Fibroblast of gingiva (primary cell): Measurements from ENCODE around the gene ACSL1.

ENCODE experiments used
- DNase-seq: peaks from one replicate; pipeline ENCODE4 v3.0.0-alpha.2; 2011; ENCODE audit warnings: low read depth

Gene ACSL1, protein sequence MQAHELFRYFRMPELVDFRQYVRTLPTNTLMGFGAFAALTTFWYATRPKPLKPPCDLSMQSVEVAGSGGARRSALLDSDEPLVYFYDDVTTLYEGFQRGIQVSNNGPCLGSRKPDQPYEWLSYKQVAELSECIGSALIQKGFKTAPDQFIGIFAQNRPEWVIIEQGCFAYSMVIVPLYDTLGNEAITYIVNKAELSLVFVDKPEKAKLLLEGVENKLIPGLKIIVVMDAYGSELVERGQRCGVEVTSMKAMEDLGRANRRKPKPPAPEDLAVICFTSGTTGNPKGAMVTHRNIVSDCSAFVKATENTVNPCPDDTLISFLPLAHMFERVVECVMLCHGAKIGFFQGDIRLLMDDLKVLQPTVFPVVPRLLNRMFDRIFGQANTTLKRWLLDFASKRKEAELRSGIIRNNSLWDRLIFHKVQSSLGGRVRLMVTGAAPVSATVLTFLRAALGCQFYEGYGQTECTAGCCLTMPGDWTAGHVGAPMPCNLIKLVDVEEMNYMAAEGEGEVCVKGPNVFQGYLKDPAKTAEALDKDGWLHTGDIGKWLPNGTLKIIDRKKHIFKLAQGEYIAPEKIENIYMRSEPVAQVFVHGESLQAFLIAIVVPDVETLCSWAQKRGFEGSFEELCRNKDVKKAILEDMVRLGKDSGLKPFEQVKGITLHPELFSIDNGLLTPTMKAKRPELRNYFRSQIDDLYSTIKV

DNA sequence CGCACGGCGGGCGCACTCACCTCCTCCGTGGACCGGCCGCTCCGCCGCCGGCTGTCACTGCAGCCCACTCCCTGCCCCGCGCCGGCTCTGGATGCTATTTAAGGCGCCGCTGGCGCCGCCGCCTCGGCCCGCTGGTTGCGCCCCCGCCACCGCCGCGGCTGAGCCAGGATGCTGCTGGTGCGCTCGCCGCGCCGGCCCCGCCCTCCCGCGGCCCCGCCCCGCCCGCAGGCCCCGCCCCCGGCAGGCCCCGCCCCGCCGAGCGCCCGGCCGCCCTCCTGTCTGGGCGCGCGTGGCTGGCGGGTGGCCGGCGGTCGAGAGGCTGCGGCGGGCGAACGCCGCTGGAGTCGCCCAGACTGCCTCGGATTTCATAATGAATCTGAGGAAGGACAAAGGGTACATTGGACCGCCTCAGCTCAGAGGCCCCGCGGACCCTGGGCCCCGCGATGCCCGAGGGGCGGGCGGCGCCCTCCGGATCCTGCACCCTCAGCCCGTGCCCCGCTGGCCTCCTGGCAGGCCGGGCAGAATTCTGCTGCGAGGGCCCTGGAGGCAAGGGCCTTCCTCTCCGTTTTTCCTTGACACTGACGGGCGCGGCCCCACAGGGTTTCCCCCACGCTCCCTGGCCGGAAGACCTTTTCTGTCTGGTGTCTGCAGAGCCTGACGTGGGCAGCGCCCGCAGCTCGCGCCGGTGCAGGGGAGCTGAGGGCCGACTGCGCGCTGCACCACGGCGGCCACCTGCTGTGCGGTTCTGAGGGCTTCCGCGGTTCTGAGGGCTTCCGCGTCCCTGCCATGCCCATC, at the start of gene ACSL1:
ACSL1 (minus strand) TSS at position 73 of the 795 bp plus-strand sequence. CDS start 22,454 bp downstream, outside the sequence.
- peak; percentile 69 for DNase-seq

DNA sequence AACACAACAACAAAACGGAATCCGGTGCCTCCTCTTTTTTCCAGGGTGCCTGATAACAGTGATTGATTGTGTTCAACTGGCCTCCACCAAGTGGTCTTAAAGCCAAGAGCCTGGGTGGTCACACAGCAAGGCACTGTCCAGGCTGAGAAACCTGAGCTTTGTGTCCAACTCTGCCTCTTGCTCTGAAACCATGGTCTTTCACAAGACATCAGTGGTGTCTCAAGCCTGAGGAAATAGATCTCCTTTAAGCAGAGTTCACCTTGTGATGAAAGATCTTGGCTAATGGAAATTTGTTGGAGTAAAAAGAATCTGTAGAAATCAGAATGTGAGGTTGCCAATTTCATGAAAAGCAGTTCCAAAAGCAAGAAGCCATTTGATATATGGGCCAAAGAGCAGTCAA, 47.3 kb upstream of the ACSL1 start:
- no peak for DNase-seq

DNA sequence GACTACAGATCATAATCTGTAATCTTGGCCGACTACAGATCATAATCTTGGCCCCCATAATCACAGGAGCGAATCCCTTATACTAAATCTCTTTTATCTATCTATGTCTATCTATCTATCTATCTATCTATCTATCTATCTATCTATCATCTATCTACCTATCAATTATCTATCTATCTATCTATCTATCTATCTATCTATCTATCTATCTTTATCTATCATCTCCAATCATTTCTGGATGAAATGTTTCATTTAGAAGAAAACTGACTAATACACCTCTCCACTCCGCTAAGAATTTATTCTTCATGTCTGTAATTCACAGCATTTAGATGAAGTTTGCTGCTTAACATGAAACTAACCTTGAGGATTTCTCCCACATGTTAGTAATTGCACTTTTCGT, 45.0 kb upstream of the ACSL1 start:
- DNase-seq = no peak

DNA sequence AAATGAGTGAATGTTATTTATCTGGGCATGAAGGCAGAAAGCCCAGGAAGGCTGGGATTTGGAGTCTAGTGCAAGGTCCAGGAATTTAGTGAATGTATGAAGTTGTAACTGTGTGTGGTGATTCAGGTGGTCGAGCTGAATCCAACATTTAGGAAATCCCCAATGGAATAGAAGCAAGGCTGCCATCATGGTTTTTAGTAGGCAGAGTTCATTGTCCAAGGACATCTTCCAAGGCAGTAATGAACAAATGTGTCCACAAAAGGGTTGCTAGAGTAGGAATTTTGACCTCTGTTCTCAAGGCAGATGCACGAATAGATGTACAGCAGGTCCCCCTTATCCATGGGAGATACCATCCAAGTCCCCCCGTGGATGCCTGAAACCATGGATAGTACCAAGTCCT, 42.9 kb upstream of the ACSL1 start:
- DNase-seq = no peak

DNA sequence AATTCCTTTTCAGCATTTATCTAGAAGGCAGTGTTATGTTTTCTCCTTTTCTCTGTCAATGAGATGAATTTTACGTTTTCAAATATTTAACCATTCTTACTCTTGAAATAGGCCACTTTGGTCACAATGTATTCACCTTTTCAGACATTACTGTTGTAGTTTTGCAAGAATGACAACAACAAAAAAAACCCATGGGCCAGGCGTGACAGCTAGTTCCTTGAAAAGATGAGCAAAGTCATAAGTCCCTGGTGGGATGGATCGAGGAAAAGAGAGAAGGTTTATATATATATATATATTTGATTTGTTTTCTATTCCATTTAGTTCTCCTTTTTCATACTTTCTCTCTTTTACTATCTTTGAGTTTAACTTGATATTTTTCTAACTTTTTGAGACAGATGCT, 38.1 kb upstream of the ACSL1 start:
- DNase-seq = no peak

DNA sequence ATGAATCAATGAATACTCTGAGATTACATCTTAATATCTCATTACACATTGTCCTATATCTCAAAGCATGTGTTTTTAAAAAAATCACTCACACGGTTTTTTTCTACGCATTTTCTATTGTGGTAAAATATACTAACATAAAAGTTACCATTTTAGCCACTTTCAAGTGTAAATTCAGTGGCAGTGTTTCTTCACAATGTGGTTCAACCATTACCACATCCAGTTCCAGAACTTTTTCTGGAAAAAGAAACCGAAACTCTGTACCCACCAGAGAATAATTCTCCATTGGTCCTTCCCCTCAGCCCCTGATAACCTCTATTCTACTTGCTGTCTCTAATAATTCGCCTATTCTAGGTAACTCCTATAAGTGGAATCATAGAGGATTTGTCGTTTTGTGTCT, 35.3 kb upstream of the ACSL1 start:
- DNase-seq = no peak

DNA sequence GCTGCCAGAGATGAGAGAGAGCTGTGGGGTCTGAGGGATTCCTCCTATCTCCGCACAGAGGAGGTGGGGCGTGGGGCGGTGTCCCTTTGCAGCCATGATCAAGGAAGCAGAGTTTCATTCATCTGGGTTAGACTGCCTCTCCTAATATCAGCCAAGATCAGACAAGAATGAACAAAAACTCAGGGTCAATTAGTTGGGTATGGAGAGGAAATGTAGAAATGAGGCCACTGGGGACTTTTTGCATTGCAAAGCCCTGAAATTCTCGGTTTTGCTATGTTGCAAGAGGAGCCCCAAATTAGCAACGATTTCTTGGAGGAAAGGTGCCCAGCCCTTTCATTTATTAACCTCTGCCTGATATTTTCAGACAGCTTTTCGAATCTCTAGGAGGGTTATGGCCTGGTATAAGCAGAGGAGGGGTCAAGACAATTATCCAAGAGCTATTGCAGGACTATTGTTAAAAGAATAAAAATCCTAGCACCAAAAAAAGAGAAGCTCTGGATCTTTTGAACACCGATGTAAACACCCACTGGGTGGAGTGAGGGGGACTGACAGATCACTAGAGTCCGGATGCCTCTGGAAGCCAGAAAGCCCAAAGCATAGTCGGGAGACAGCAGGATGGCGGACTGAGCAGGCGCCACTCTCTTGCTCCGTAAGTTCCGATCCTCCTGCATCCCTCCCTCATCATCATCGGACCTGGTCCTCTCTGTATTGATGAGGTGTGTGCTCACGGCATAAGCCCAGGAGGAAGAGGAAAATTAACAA, 34.4 kb upstream of the ACSL1 start:
- DNase-seq = peak; percentile 23

DNA sequence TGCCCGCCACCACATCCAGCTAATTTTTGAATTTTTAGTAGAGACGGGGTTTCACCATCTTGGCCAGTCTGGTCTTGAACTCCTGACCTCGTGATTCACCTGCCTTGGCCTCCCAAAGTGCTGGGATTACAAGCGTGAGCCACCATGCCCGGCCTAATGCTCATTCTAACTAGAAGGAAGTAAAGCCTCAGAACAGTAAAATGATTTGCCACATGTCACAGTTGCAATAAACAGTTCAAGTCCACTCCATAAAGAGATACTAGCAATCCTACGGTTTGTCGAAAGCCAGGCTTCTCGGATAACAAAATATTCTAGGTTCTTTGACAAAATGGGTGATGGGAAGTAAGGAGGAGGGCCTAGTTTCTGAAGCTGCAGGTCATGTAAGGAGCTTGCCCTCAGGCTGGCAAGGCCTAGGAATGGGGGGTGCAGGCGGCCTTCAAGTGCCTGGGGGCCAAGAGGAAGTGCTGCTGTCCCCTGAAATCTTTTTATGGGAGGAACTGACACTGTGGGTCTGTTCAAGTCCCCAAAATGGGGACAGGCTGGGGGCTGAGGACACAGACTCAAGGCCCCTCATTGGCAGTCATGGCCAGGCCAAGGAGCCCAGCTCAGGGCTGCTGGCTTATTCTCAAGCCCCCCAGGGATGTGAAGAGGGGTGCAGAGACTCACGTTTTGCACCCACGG, 31.8 kb upstream of the ACSL1 start:
- no peak for DNase-seq

DNA sequence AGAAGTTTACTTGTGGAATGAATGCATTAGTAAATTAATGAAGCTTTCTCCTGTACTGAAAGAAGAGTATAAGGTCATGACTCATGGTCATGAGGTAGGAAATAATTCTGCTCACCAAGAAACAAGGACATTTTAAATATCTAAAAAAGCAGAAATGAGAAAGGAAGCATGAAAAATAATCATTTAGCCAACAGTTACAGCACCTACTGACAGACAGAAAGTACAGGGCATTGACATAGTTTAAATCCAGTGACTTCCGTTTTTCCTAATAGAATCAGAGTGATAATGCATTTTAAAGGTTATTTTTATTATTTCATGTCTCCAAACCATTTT, 30.5 kb upstream of the ACSL1 start:
- DNase-seq = no peak

DNA sequence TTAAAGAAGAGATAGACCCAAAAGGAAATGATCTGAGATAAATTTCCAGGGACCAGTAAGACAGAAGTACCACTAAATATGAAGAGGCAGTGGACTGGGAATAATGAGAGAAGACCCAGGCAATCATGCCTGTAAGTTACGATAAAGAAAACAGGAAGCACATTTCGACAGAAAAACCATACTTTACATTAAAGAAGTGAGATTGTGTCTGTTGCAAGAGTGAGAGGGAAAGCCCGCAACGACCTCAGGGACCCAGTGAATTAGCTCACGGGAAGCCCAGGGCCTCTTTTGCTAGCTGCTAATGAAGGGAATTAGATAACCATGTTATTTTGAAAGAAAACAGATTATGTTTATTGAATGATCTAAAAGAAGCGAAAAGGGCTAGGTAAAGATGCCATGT, 28.9 kb upstream of the ACSL1 start:
- DNase-seq = no peak

DNA sequence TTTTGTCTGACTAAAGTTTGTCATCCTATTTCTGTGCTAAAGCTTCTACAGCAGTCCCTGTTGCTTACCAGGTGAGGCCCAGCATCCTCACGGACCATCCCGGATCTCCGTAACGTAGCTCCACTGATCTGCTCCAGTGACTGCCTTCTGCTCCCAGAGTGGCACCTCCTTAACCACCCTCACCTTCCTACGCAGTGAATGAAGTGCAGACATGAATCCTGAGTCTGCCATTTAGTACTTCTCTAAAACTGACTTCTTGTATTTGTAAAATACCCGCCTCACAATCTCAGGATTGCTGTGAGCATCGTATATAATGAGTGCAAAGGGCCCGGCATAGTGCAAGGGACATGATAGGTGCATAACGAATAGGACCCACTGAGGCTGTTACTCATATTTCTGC, 27.7 kb upstream of the ACSL1 start:
- no peak for DNase-seq

DNA sequence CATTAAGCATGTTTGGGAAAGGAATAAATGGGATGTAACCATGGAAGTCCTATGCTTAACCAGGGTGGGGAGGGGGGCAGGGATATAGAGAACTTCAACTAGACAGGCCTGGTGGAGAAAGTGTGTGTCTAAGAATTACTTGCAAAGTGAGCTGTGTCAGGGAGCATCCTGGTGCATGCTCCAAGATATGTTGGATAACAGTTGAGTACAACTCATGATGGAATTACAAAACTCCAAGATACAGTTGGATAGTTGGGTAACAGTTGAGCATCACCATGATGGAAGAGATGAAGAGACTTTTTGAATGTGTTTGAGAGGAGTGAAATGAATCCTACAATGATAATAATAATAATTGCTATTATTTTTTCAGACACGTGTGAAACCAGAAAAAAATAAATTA, 26.1 kb upstream of the ACSL1 start:
- no peak for DNase-seq

DNA sequence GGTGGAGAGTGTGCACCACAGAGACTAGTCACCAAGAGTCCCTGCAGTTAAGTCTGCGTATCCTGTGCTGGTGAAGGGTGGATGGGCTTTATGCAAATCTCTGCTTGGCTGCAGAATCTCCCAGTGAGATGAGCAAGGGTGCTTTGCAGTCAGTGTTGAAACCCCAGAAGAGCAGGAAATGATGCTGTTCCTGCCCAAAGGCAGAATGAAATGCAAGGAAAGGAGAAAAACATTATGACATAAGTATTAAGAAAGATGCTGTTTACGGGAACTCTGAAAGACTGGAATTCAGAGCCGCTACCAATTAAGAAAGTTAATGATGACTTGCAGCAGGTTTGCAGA, 25.4 kb upstream of the ACSL1 start:
- DNase-seq = no peak

DNA sequence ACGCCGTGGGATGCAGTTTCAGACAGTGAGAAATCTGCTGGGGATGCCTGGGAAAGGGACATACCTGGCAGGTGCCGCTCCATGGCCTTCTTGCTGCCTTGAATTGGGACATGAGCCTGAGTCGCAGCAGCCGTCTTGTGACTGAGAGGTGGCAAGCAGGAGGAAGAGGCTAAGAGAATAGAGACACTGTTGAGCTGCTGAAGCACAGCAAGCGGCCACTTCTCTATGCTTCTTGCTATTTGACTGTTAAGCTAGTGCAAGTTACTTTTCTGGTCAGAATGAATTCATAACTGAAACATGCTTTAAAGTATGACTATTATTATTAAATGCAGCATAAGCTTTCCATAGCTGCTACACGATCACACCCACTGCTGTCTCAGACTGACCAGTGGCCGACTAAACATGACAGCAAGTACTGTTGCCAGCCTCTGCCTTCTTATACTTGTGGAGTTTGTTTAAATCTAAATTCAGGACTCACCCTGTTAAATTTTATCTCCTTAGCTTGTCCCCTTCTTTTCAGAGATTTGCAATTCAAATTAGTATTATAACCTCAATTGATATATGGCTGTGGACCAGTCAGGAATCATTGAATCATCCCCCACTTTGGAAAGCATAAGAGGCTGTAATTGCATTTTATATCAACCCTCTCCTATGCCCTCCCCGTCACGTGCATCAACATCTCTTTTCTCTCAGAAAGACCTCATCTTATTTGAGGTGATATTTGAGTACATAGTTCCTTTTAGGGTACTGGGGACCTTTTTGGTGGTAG, 24.8 kb upstream of the ACSL1 start:
- no peak for DNase-seq

DNA sequence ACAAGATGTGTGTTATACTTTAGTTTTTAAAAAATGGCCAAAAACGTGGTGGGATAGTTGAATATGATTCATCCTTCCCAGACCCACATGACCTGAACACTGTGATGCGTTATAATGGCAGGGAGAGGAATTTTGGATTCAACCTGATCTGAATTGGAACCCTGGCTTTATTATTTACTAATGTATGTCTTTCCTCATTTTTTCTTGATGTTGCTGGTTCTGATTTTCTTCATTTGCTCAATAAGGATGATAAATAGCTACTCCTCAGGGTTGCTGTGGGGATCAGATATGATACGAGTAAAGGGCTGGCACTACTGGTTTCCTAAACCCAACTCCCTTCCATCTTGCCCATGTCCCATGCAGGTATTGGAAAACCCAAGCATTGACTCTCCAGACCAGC, 24.2 kb upstream of the ACSL1 start:
- no peak for DNase-seq

DNA sequence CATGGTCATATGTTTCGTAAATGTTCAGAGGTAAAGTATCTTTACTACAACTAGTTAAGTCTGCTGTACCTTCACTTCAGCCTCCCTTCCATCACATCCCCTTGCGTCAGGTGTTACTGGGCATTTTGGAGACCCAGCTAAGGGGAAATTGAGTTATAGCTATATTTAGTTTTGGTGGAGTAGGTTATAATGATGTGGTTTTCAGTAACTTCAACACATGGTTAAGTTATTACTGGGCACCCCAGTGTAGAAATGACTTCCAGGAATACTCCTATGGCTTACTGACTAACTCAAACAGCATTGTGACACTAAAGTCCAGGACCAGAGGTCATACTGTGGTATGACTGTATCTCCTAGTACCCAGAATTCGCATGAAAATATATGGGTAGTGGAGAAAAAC, 23.4 kb upstream of the ACSL1 start:
- no peak for DNase-seq

DNA sequence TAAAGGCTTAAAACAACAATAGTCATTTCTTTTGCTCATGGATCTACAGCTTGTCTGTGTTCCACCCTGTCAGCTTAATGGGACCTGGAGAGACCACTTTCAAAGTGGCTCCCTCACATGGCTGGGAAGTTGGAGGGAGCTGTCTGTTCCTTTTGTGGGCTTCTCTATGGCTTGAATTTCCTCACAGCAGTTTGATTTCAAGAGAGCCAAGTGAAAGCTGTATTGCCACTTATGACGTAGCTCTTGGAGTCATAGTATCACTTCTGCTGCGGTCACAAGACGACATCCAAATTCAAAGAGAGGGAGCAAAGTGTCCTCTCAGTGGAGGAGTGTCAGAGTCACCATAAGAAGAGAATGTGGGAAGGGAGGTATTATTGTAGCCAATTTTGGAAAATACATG, 22.7 kb upstream of the ACSL1 start:
- DNase-seq = no peak

DNA sequence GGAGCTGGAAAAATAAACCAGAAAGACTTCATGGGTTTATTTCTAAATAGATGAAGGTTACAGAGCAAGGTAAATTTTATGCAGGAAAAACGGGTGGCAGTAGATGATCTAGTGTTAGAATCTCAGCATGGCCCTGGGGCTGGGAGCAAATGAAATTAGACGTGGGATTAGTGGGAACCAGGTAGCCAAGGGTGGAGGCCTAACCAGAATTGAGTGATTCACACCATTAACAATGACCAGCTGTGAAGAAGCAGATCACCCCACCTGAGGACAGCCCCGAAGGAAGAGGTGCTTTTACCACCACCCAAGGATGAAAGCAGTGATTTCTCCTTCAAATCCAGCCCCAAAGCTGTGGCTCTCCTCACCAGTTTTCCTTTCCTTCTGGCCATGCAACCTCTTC, 20.8 kb upstream of the ACSL1 start:
- no peak for DNase-seq

DNA sequence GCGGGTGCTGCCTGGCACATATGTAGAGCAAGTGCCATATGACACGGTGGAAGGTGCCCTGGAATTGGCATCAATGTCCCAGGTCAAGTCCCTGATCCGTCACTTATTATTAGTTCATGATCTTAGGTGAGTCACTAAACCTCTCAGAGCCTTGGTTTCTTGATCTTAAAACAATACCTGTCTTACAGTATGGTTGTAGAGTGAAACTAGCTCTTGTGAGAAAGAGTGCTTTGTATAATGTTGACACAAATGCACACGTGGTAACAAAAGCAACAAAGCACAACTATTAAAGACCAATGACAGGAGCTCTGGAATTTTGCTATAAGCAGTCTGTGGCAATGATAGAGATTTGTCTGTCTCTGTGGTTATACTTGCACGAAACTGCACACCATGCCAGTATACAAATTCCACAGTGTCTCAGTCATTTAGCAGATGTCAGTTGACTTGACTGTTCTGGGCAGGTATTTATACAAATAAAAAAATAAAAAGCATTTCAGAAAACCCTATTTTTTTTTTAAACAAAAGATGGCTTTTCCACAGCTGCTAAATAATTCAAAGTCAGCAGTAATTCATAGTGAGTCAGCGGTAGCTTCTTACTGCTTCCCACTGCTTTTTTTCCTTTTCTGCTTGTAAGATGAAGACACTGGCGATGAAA, 19.7 kb upstream of the ACSL1 start:
- peak; percentile 27 for DNase-seq

DNA sequence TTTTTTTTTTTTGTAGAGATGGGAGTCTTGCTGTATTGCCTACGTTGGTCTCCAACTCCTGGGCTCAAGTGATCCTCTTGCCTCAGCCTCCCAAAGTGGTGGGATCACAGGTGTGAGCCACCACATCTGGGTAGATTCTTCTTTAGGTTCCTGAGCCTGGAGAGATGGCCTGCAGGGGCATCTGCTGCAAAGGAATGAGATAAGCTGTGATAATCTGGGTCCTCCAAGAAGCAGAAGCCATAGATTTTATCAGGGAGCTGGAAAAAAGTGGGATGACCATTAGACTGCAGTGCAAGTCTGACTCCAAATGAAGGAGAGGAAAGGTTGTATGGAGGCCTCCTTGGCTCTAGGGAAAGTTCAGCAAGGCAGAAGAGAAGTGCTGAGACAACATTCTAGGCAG, 19.0 kb upstream of the ACSL1 start:
- DNase-seq = no peak
